HCT116 (cell line): ENCODE measurements around the gene FITM1. TPM values are rescaled to one million over a fixed set of nuclear protein-coding genes. Genes with fewer than 3 reads are reported as not detected.

ENCODE experiments used
- ATAC-seq: fragments of 200-7000 bp; cut with Tn5 transposase; 2 replicates; pipeline ENCODE4 v1.9.1; 2020; ENCODE audit warnings: mild to moderate bottlenecking, moderate library complexity
- BruUV-seq: library from RNA; stranded (reverse); fragments of 400-500 nt; replicated peaks from 2 replicates; lab custom pipeline; 2021; lab: Mats Ljungman, UMichigan
- CTCF ChIA-PET: fragments of 300-600 bp; sonication (Branson Sonifier 250); formaldehyde crosslinking; loops from one replicate; lab custom pipeline; 2021; ENCODE audit warnings: antibody characterized with exemption; lab: Charles Lee
- POLR2A ChIA-PET: fragments of 300-600, 350-600 bp; sonication (Branson Sonifier 250); formaldehyde crosslinking; loops from one replicate; lab custom pipeline; 2021; ENCODE audit warnings: antibody characterized with exemption; lab: Charles Lee
- RAD21 ChIA-PET, 2 experiments: fragments of 300-600 bp; sonication (Branson Sonifier 250); formaldehyde crosslinking; loops; one replicate each; lab custom pipeline; 2023; ENCODE audit warnings: low total read pairs in 2 of 2; ENCODE audit not compliant: uncharacterized antibody in 2 of 2, unreplicated experiment in 2 of 2, low non-redundant PET in 1 of 2; lab: Charles Lee
- DNase-seq: peaks from one replicate; pipeline ENCODE4 v3.0.0-alpha.2; 2010; ENCODE audit warnings: low read depth, low spot score
- H2AFZ ChIP-seq: fragments of 200-600 bp; shearing (Covaris generic), sonication (generic); 2 replicates; pipeline ENCODE4 v1.6.1; 2017; ENCODE audit warnings: low read depth, mixed run types, mixed read lengths, antibody characterized with exemption, low read length; ENCODE audit not compliant: poor library complexity, severe bottlenecking
- H3K27ac ChIP-seq: 2 replicates; pipeline ENCODE4 v1.5.1; 2012; ENCODE audit warnings: low read depth, low read length
- H3K27me3 ChIP-seq: fragments of 200-600 bp; sonication (generic); 2 replicates; pipeline ENCODE4 v1.6.1; 2016; ENCODE audit warnings: mixed run types, low read length, mixed read lengths; ENCODE audit not compliant: insufficient read depth
- H3K36me3 ChIP-seq, 2 experiments: fragments of 200-500 bp in 1 of 2; fragments of 200-600 bp in 1 of 2; sonication (Bioruptor generic) in 1 of 2; sonication (generic) in 1 of 2; 2 replicates each; pipeline versions ENCODE4 v1.5.1 to v1.6.1; 2014 to 2016; ENCODE audit warnings: low read length in 2 of 2, inconsistent platforms in 1 of 2, mixed read lengths in 1 of 2, mixed run types in 1 of 2; ENCODE audit not compliant: insufficient read depth in 2 of 2, control insufficient read depth in 1 of 2
- H3K4me1 ChIP-seq, 2 experiments: fragments of 200-600 bp in 1 of 2; sonication (generic) in 1 of 2; 2 replicates each; pipeline versions ENCODE4 v1.5.1 to v1.6.1; 2012 to 2017; ENCODE audit warnings: low read length in 2 of 2, inconsistent platforms in 1 of 2, mild to moderate bottlenecking in 1 of 2, mixed read lengths in 1 of 2, mixed run types in 1 of 2, moderate library complexity in 1 of 2; ENCODE audit not compliant: insufficient read depth in 2 of 2, control insufficient read depth in 1 of 2
- H3K4me2 ChIP-seq: fragments of 200-600 bp; sonication (generic); 2 replicates; pipeline ENCODE4 v1.6.1; 2017; ENCODE audit warnings: mixed run types, low read length, mixed read lengths
- H3K4me3 ChIP-seq, 2 experiments: fragments of 200-600 bp in 1 of 2; sonication (generic) in 1 of 2; replicated peaks in 1 of 2; 2 replicates each; pipeline ENCODE4 v1.5.1; 2011 to 2016; ENCODE audit warnings: low read length in 2 of 2, control low read depth in 1 of 2, low read depth in 1 of 2, mild to moderate bottlenecking in 1 of 2, mixed read lengths in 1 of 2, mixed run types in 1 of 2
- H3K79me2 ChIP-seq: fragments of 200-600 bp; sonication (generic); 2 replicates; pipeline ENCODE4 v1.6.1; 2017; ENCODE audit warnings: mild to moderate bottlenecking, mixed run types, low read length, moderate library complexity, mixed read lengths; ENCODE audit not compliant: insufficient read depth
- H3K9ac ChIP-seq: fragments of 200-600 bp; sonication (generic); 2 replicates; pipeline ENCODE4 v1.6.1; 2016; ENCODE audit warnings: low read length, mixed read lengths
- H3K9me2 ChIP-seq: fragments of 200-600 bp; sonication (generic), shearing (Covaris generic); 2 replicates; pipeline ENCODE4 v1.6.1; 2017; ENCODE audit warnings: mixed run types, mild to moderate bottlenecking, moderate library complexity; ENCODE audit not compliant: insufficient read depth
- H3K9me3 ChIP-seq, 2 experiments: fragments of 200-500 bp in 1 of 2; fragments of 200-600 bp in 1 of 2; sonication (Bioruptor generic) in 1 of 2; sonication (generic) in 1 of 2; 2 replicates each; pipeline ENCODE4 v1.6.1; 2014 to 2017; ENCODE audit warnings: low read length in 2 of 2, mixed read lengths in 2 of 2, inconsistent platforms in 1 of 2, low read depth in 1 of 2, mild to moderate bottlenecking in 1 of 2, mixed run types in 1 of 2, moderate library complexity in 1 of 2; ENCODE audit not compliant: control insufficient read depth in 1 of 2, insufficient read depth in 1 of 2
- H4K20me1 ChIP-seq: fragments of 200-600 bp; sonication (generic), shearing (Covaris generic); 2 replicates; pipeline ENCODE4 v1.6.1; 2017; ENCODE audit warnings: mixed run types, mild to moderate bottlenecking, moderate library complexity; ENCODE audit not compliant: insufficient read depth
- CBX3 ChIP-seq: IDR thresholded peaks from 2 replicates; pipeline ENCODE4 v1.6.1; 2012; ENCODE audit warnings: low read depth
- EGR1 ChIP-seq: IDR thresholded peaks from 2 replicates; pipeline ENCODE4 v1.6.1; 2012; ENCODE audit warnings: low read depth
- ELF1 ChIP-seq: IDR thresholded peaks from 2 replicates; pipeline ENCODE4 v1.6.1; 2012; ENCODE audit warnings: low read depth, borderline replicate concordance
- EZH2phosphoT487 ChIP-seq: fragments of 200-600 bp; IDR thresholded peaks from 2 replicates; pipeline ENCODE4 v1.6.1; 2018; ENCODE audit warnings: antibody characterized with exemption, borderline replicate concordance
- FOSL1 ChIP-seq: IDR thresholded peaks from 2 replicates; pipeline ENCODE4 v1.6.1; 2012; ENCODE audit warnings: low read depth
- POLR2A ChIP-seq: IDR thresholded peaks from 2 replicates; pipeline ENCODE4 v1.7.0; 2011; ENCODE audit warnings: borderline replicate concordance; ENCODE audit not compliant: insufficient read depth, insufficient read length; ENCODE audit errors: extremely low read depth
- POLR2AphosphoS5 ChIP-seq: IDR thresholded peaks from 2 replicates; pipeline ENCODE4 v1.6.1; 2011; ENCODE audit warnings: mild to moderate bottlenecking, low read depth, low read length, moderate library complexity
- RAD21 ChIP-seq: IDR thresholded peaks from 2 replicates; pipeline ENCODE4 v1.6.1; 2012; ENCODE audit warnings: low read depth, mild to moderate bottlenecking
- SIN3A ChIP-seq: IDR thresholded peaks from 2 replicates; pipeline ENCODE4 v1.6.1; 2012; ENCODE audit warnings: low read depth
- SP1 ChIP-seq: IDR thresholded peaks from 2 replicates; pipeline ENCODE4 v1.6.1; 2012; ENCODE audit warnings: low read depth
- SRF ChIP-seq: IDR thresholded peaks from 2 replicates; pipeline ENCODE4 v1.6.1; 2012; ENCODE audit warnings: low read depth
- intact Hi-C: fragments of 100-400 bp; cut with micrococcal nuclease; formaldehyde crosslinking; loops from 2 replicates; pipeline ENCODE4 v1.10.0; 2022
- total RNA-seq: library from RNA; stranded (reverse); gene quantifications from one replicate; pipeline ENCODE4 v1.2.1, GENCODE V29; 2021; ENCODE audit not compliant: unreplicated experiment
- TF ChIP-seq, protein P1 (sequence below): IDR thresholded peaks from 2 replicates; pipeline ENCODE4 v1.6.1; 2012
- TF ChIP-seq, protein P2 (sequence below): IDR thresholded peaks from 2 replicates; pipeline ENCODE4 v1.6.1; 2011; ENCODE audit warnings: mild to moderate bottlenecking, low read length, moderate library complexity; ENCODE audit not compliant: insufficient replicate concordance; ENCODE audit errors: extremely low read depth
- TF ChIP-seq, protein P3 (sequence below): IDR thresholded peaks from 2 replicates; pipeline ENCODE4 v1.6.1; 2012; ENCODE audit warnings: low read depth
- TF ChIP-seq, protein P4 (sequence below), 3 experiments: fragments of 200-600 bp in 1 of 3; sonication (generic) in 1 of 3; IDR thresholded peaks in 2 of 3; conservative IDR thresholded peaks in 1 of 3; 2 replicates each; pipeline ENCODE4 v1.5.1; 2012 to 2017; ENCODE audit warnings: low read depth in 2 of 3, low read length in 2 of 3, antibody characterized with exemption in 1 of 3, borderline replicate concordance in 1 of 3, control low read depth in 1 of 3, mild to moderate bottlenecking in 1 of 3, mixed read lengths in 1 of 3, mixed run types in 1 of 3, moderate library complexity in 1 of 3; ENCODE audit not compliant: insufficient read depth in 1 of 3

FITM1 gene
- total RNA-seq, 1 experiment from 2014 or later, result 0.81 TPM

DNA sequence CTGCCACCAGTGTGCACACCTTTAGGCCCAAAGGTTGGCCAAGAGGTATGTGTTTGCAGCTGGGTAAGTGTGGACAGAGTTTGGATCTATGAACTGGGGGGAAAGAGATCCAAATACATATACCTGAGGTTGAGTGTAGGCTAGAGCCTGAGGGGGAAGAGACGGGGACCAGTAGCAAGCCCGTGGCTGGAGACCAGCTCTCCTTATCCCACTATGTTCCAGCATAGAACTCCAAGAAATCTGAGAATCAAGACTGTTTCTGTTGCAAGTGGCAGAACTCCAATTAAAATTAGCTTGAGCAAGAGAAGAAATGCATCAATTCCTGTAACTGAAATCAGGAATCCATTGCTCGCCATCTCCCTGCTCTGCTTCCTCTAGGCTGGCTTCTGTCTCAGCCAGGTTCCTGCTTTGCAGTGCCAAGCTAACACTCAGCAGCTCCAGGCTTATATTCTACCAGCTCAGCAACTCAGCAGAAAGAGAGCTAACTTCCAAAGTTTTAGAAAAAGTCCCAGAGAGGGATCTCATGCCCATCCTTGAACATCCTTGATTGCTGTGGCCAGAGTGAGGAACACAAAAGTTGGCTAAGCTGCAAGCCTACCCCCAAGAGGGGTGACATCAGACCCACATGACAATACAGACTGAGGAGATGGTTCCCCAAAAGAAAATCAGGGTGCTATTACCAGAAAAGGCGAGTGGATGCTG is 37.8 kb upstream of the FITM1 start:
- Histone ChIP-seq H3K4me2 (no peak overlapping the region), H3K27me3 (no peaks in the 10 kb centered on the region), H4K20me1 (no peaks in the 10 kb centered on the region), H3K79me2 (peaks cover 7% of the 10 kb centered on the region; the same call in 1 of the 2 replicates), H3K4me3 (no peak overlapping the region), H3K4me1 (peaks cover 15 to 22% of the 10 kb centered on the region in 2 experiments), H3K9me3 (no peaks in the 10 kb centered on the region), H3K36me3 (no peaks in the 10 kb centered on the region), H3K9ac (no peak overlapping the region), H3K9me2 (no peaks in the 10 kb centered on the region), H3K27ac (no peak overlapping the region), H2AFZ (no peak overlapping the region)
- no TSS peak for BruUV-seq
- intact Hi-C loops, result loop anchor here (10.0 kb wide), 1 partner anchor 108 kb away; the partner anchor contains the start of gene DHRS4L2
- ChIA-PET CTCF (interaction anchor here (1.4 to 6.3 kb wide), 7 partner anchors 10 to 150 kb away, joined by 3 to 149 read pairs (median 9); partner anchors contain the start of genes CARMIL3, IRF9 and TINF2), POLR2A (interaction anchor here (1.4 to 4.5 kb wide), 7 partner anchors 7 to 44 kb away, joined by 3 to 49 read pairs (median 18); partner anchors contain the start of genes DCAF11, NRL and PSME1), RAD21 (interaction anchor here (0.8 to 4.6 kb wide), 2 partner anchors 35 kb away, joined by 3 to 35 read pairs; no protein-coding TSS in a partner anchor)
- no peak for ATAC-seq
- TF ChIP-seq SP1, result no peak
- no peak for TF ChIP-seq RAD21
- TF ChIP-seq FOSL1, result no peak
- TF ChIP-seq, protein P1, sequence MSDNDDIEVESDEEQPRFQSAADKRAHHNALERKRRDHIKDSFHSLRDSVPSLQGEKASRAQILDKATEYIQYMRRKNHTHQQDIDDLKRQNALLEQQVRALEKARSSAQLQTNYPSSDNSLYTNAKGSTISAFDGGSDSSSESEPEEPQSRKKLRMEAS, result no peak
- TF ChIP-seq, protein P2, sequence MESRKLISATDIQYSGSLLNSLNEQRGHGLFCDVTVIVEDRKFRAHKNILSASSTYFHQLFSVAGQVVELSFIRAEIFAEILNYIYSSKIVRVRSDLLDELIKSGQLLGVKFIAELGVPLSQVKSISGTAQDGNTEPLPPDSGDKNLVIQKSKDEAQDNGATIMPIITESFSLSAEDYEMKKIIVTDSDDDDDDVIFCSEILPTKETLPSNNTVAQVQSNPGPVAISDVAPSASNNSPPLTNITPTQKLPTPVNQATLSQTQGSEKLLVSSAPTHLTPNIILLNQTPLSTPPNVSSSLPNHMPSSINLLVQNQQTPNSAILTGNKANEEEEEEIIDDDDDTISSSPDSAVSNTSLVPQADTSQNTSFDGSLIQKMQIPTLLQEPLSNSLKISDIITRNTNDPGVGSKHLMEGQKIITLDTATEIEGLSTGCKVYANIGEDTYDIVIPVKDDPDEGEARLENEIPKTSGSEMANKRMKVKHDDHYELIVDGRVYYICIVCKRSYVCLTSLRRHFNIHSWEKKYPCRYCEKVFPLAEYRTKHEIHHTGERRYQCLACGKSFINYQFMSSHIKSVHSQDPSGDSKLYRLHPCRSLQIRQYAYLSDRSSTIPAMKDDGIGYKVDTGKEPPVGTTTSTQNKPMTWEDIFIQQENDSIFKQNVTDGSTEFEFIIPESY, result no peak
- no peak for TF ChIP-seq EZH2phosphoT487
- no peak for TF ChIP-seq EGR1
- TF ChIP-seq CBX3, result no peak
- TF ChIP-seq, protein P3, sequence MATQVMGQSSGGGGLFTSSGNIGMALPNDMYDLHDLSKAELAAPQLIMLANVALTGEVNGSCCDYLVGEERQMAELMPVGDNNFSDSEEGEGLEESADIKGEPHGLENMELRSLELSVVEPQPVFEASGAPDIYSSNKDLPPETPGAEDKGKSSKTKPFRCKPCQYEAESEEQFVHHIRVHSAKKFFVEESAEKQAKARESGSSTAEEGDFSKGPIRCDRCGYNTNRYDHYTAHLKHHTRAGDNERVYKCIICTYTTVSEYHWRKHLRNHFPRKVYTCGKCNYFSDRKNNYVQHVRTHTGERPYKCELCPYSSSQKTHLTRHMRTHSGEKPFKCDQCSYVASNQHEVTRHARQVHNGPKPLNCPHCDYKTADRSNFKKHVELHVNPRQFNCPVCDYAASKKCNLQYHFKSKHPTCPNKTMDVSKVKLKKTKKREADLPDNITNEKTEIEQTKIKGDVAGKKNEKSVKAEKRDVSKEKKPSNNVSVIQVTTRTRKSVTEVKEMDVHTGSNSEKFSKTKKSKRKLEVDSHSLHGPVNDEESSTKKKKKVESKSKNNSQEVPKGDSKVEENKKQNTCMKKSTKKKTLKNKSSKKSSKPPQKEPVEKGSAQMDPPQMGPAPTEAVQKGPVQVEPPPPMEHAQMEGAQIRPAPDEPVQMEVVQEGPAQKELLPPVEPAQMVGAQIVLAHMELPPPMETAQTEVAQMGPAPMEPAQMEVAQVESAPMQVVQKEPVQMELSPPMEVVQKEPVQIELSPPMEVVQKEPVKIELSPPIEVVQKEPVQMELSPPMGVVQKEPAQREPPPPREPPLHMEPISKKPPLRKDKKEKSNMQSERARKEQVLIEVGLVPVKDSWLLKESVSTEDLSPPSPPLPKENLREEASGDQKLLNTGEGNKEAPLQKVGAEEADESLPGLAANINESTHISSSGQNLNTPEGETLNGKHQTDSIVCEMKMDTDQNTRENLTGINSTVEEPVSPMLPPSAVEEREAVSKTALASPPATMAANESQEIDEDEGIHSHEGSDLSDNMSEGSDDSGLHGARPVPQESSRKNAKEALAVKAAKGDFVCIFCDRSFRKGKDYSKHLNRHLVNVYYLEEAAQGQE, result no peak
- TF ChIP-seq SIN3A, result no peak
- no peak for TF ChIP-seq POLR2AphosphoS5
- TF ChIP-seq, protein P4, sequence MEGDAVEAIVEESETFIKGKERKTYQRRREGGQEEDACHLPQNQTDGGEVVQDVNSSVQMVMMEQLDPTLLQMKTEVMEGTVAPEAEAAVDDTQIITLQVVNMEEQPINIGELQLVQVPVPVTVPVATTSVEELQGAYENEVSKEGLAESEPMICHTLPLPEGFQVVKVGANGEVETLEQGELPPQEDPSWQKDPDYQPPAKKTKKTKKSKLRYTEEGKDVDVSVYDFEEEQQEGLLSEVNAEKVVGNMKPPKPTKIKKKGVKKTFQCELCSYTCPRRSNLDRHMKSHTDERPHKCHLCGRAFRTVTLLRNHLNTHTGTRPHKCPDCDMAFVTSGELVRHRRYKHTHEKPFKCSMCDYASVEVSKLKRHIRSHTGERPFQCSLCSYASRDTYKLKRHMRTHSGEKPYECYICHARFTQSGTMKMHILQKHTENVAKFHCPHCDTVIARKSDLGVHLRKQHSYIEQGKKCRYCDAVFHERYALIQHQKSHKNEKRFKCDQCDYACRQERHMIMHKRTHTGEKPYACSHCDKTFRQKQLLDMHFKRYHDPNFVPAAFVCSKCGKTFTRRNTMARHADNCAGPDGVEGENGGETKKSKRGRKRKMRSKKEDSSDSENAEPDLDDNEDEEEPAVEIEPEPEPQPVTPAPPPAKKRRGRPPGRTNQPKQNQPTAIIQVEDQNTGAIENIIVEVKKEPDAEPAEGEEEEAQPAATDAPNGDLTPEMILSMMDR (IDR thresholded peaks at IDR 0.05 in 2 of 3, conservative IDR thresholded peaks at IDR 0.05 in 1 of 3; ENCODE audit: borderline replicate concordance in 1 of 3, insufficient read depth in 1 of 3, low read depth in 2 of 3, low read length in 2 of 3), result no peak
- TF ChIP-seq POLR2A, result no peak
- TF ChIP-seq SRF, result no peak
- TF ChIP-seq ELF1, result no peak
- DNase-seq, result no peak
